ENCODE measurements around the gene CDK14. TPM values are rescaled to one million over a fixed set of nuclear protein-coding genes. Genes with fewer than 3 reads are reported as not detected.

CDK14 gene
- polyA plus RNA-seq, 1 donor from 2014 or later: 25.1 TPM

Other genes with a start within 250 kb of the CDK14 start
- 22.8 and 23.5 TPM in 2 replicates for gene GTPBP10, start 249.6 kb upstream of the CDK14 start, polyA plus RNA-seq
- gene CLDN12, start 192.9 kb upstream of the CDK14 start, polyA plus RNA-seq: 74.2 and 81.0 TPM in 2 replicates
- not detected in 2 replicates for gene PTTG1IP2, start 126.7 kb upstream of the CDK14 start, polyA plus RNA-seq